Renal cortex interstitium (tissue), 15 donors: Measurements from ENCODE around the gene PCDHB8. TPM values are rescaled to one million over a fixed set of nuclear protein-coding genes. Genes with fewer than 3 reads are reported as not detected.
"Not testable (repeated sequence)": the region's sequence is repeated elsewhere in the genome, so short reads cannot be mapped to it uniquely, and the experiment has no call there.

Source experiments
- DNase-seq, 11 donors: peaks; one replicate each; pipeline ENCODE4 v3.0.0-alpha.2; 2013; ENCODE audit warnings: low read depth in 9 of 11, low spot score in 4 of 11; ENCODE audit errors: extremely low read depth in 1 of 11
- long read RNA-seq, 16 experiments: transcript quantifications; one replicate each; lab custom pipeline, GENCODE V29; 2026
- polyA plus RNA-seq, 3 donors: library from polyadenylated mRNA; unstranded; fragments of 120-200 nt; gene quantifications; one replicate each; pipeline ENCODE4 v1.2.1, GENCODE V29; 2013; ENCODE audit not compliant: insufficient read length in 3 of 3

PCDHB8 gene
- 1 to 10 TPM; 1.8 to 3.7 (median 2.4) TPM for polyA plus RNA-seq
- long read RNA-seq, donor 1, partial matches to known transcripts = 0 of 1 reads
- long read RNA-seq, donor 1, other reads (novel, unspliced or antisense) = 0 of 1 reads
- long read RNA-seq, donor 2 = 0 reads
- long read RNA-seq, donor 3, partial matches to known transcripts = 0 of 2 reads
- long read RNA-seq, donor 3, other reads (novel, unspliced or antisense) = 0 of 2 reads
- long read RNA-seq, donor 4, partial matches to known transcripts = 0 of 1 reads
- long read RNA-seq, donor 4, other reads (novel, unspliced or antisense) = 0 of 1 reads
- long read RNA-seq, donor 5 = 0 reads
- long read RNA-seq, donor 6, partial matches to known transcripts = 0 of 2 reads
- long read RNA-seq, donor 6, other reads (novel, unspliced or antisense) = 0 of 2 reads
- long read RNA-seq, donor 7 = 0 reads
- long read RNA-seq, donor 8 = 0 reads
- long read RNA-seq, donor 9 = 0 reads
- long read RNA-seq, donor 10, partial matches to known transcripts = 0 of 2 reads
- long read RNA-seq, donor 10, other reads (novel, unspliced or antisense) = 0 of 2 reads
- long read RNA-seq, donor 11, partial matches to known transcripts = 0 of 1 reads
- long read RNA-seq, donor 11, other reads (novel, unspliced or antisense) = 0 of 1 reads
- long read RNA-seq, donor 12 = 0 reads
- long read RNA-seq, donor 13 = 0 reads
- long read RNA-seq, donor 14, partial matches to known transcripts = 0 of 1 reads
- long read RNA-seq, donor 14, other reads (novel, unspliced or antisense) = 0 of 1 reads
- long read RNA-seq, donor 15, partial matches to known transcripts = 0 of 2 reads
- long read RNA-seq, donor 15, other reads (novel, unspliced or antisense) = 0 of 2 reads
- long read RNA-seq, donor 16, partial matches to known transcripts = 0 of 3 reads
- long read RNA-seq, donor 16, other reads (novel, unspliced or antisense) = 0 of 3 reads

GRCh38 chr5:141177577-141178191 lies at the start of gene PCDHB8:
Gene PCDHB8, plus strand, starts transcription at chr5:141177790. Its CDS starts 245 bp downstream, at chr5:141178035.
- DNase-seq = not testable (repeated sequence)

GRCh38 chr5:141135030-141135717 lies 42.4 kb upstream of the PCDHB8 start, which contains the start of gene PCDHB5:
Gene PCDHB5, plus strand, starts transcription at chr5:141135206. Its CDS starts 229 bp downstream, at chr5:141135435.
- peak in 1 of 11 donors; percentile 31 for DNase-seq

- DNase-seq = no peak
Observed at GRCh38 chr5:141135718-141136266, 41.8 kb upstream of the PCDHB8 start.

GRCh38 chr5:141137346-141137745 lies 40.2 kb upstream of the PCDHB8 start:
- DNase-seq = not testable (repeated sequence)

- peak in 2 of 11 donors; percentile 9 to 39 for DNase-seq
Observed at GRCh38 chr5:141149812-141150211, 27.8 kb upstream of the PCDHB8 start, which contains the start of gene PCDHB6. Gene PCDHB6, plus strand, starts transcription at chr5:141150057. Its CDS starts 201 bp downstream, at chr5:141150258.

GRCh38 chr5:141150224-141150992 lies 27.2 kb upstream of the PCDHB8 start:
- no peak for DNase-seq

GRCh38 chr5:141150993-141151325 lies 26.6 kb upstream of the PCDHB8 start:
- no peak for DNase-seq

GRCh38 chr5:141151632-141152031 lies 26.0 kb upstream of the PCDHB8 start:
- not testable (repeated sequence) for DNase-seq

GRCh38 chr5:141152096-141152495 lies 25.5 kb upstream of the PCDHB8 start:
- not testable (repeated sequence) for DNase-seq

- no peak for DNase-seq
Observed at GRCh38 chr5:141155540-141156374, 21.8 kb upstream of the PCDHB8 start.

GRCh38 chr5:141157356-141157755 lies 20.2 kb upstream of the PCDHB8 start:
- not testable (repeated sequence) for DNase-seq

- not testable (repeated sequence) for DNase-seq
Observed at GRCh38 chr5:141157901-141158300, 19.7 kb upstream of the PCDHB8 start.

GRCh38 chr5:141172381-141173204 lies 5.0 kb upstream of the PCDHB8 start, which contains the start of gene PCDHB7:
Gene PCDHB7, plus strand, starts transcription at chr5:141172644. Its CDS starts 192 bp downstream, at chr5:141172836.
- peak in 2 of 11 donors; percentile 23 to 50 for DNase-seq

- DNase-seq = not testable (repeated sequence)
Observed at GRCh38 chr5:141174291-141175104, 3.1 kb upstream of the PCDHB8 start.

GRCh38 chr5:141175933-141176332 lies 1.7 kb upstream of the PCDHB8 start:
- no peak for DNase-seq
